ENCODE results near the gene ADAM23. TPM values are rescaled to one million over a fixed set of nuclear protein-coding genes. Genes with fewer than 3 reads are reported as not detected.

The ADAM23 gene
- total RNA-seq, 1 donor from 2014 or later = 3.7 TPM

DNA sequence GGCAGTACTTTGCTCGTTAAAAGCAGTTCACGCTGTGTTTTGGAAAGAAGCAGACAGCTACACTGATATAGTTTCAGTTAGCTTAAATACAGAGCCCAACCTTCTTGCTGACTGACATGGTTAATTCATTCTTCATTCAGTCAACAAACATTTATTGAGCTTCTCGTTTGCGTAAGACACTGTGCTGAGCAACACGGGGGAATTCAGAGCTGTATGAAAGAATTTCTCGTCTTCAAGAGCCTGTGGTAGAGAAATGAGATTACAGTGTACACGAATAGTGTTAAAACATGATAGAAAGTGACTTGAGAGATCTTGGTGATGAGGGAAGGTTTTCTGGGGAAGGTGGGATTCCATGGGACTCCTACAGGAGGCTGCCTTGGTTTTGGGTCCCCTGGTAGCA, 44.7 kb downstream of the ADAM23 start:
- Histone ChIP-seq H3K4me1 (ENCODE audit: control insufficient read depth in 3 of 3, insufficient read depth in 3 of 3, low read length in 3 of 3) (no peaks in the 10 kb centered on the region), H3K9ac (ENCODE audit: low read depth in 1 of 3, low read length in 3 of 3) (no peak overlapping the region), H3K27ac (ENCODE audit: low read depth, low read length) (no peak overlapping the region), H3K4me3 (ENCODE audit: low read length in 3 of 3) (no peak overlapping the region), H3K27me3 (ENCODE audit: control insufficient read depth in 3 of 3, insufficient read depth in 3 of 3, low read length in 3 of 3) (no peaks in the 10 kb centered on the region), H3K36me3 (ENCODE audit: control insufficient read depth in 3 of 3, insufficient read depth in 3 of 3, low read length in 3 of 3) (peaks cover 0 to 3% (median 0%) of the 10 kb centered on the region in 3 donors), H3K9me3 (ENCODE audit: control insufficient read depth in 3 of 3, low read length in 3 of 3) (peaks cover 0 to 3% (median 0%) of the 10 kb centered on the region in 3 donors)

DNA sequence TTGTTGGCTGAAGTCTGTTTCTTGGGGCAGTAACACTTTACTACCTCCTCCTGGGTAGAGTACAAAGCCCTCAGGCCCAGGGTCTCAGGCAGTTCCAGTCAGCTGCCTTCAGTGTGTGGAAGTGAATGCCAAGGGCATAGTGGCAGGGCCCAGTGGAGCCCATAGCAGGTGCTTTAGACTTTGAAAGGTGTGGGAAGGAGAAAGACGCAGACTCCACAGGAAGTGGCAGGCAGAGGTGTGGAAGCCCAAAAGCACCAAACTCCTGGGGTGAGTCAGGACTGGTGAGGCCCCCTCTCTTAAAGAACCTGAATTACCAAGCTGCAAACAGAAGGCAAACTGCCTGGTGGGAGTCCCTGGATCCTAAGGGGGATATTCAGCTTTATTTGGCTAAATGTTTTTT, 45.3 kb downstream of the ADAM23 start:
- Histone ChIP-seq H3K36me3 (ENCODE audit: control insufficient read depth in 3 of 3, insufficient read depth in 3 of 3, low read length in 3 of 3) (peaks cover 0 to 3% (median 0%) of the 10 kb centered on the region in 3 donors), H3K4me1 (ENCODE audit: control insufficient read depth in 3 of 3, insufficient read depth in 3 of 3, low read length in 3 of 3) (no peaks in the 10 kb centered on the region), H3K4me3 (ENCODE audit: low read length in 3 of 3) (no peak overlapping the region), H3K9me3 (ENCODE audit: control insufficient read depth in 3 of 3, low read length in 3 of 3) (peaks cover 0 to 3% (median 0%) of the 10 kb centered on the region in 3 donors), H3K9ac (ENCODE audit: low read depth in 1 of 3, low read length in 3 of 3) (no peak overlapping the region), H3K27ac (ENCODE audit: low read depth, low read length) (no peak overlapping the region), H3K27me3 (ENCODE audit: control insufficient read depth in 3 of 3, insufficient read depth in 3 of 3, low read length in 3 of 3) (no peaks in the 10 kb centered on the region)

DNA sequence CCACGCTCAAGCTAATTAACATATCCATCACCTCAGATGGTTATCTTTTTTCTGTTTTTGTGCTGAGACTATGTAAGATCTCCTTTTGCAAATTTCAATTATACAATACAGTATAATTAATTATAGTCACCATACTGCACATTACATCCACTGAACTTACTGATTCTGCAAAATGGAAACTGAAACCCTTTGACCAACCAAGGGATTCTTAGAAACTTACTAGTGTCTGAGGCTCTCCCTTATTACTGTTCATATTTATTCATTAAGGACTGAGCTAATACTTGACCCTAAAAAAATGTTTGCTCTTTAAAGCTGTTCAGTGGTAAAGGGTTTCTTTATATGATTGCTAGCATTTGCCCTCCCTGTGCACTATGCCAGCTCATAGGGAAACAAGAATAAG, 50.7 kb downstream of the ADAM23 start:
- no peaks in the 10 kb centered on the region for H3K4me1 ChIP-seq (ENCODE audit: control insufficient read depth in 3 of 3, insufficient read depth in 3 of 3, low read length in 3 of 3)
- no peaks in the 10 kb centered on the region for H3K27me3 ChIP-seq (ENCODE audit: control insufficient read depth in 3 of 3, insufficient read depth in 3 of 3, low read length in 3 of 3)
- no peak overlapping the region for H3K4me3 ChIP-seq (ENCODE audit: low read length in 3 of 3)
- peaks cover 0 to 3% (median 0%) of the 10 kb centered on the region in 3 donors for H3K9me3 ChIP-seq (ENCODE audit: control insufficient read depth in 3 of 3, low read length in 3 of 3)
- peaks cover 0 to 3% (median 0%) of the 10 kb centered on the region in 3 donors for H3K36me3 ChIP-seq (ENCODE audit: control insufficient read depth in 3 of 3, insufficient read depth in 3 of 3, low read length in 3 of 3)
- H3K9ac ChIP-seq (ENCODE audit: low read depth in 1 of 3, low read length in 3 of 3) = no peak overlapping the region
- no peak overlapping the region for H3K27ac ChIP-seq (ENCODE audit: low read depth, low read length)

DNA sequence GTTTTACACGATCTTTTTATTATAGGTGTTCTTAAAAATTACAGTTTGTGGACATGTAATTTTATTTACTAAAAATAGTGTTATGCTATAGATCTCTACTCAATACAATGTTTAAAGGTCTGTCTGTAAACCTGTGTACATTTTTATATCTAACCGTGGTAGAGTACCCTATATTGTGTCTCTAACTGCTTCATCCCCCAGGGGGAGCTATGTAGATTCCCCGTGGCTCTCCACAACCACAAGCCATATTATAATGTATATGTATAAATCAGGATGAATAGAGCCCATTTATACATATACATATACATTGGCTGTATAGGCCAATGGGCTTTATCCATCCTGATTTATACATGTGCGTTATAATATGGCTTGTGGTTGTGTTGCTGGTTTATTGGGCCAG, 59.4 kb downstream of the ADAM23 start:
- no peak overlapping the region for H3K4me3 ChIP-seq (ENCODE audit: low read length in 3 of 3)
- H3K27me3 ChIP-seq (ENCODE audit: control insufficient read depth in 3 of 3, insufficient read depth in 3 of 3, low read length in 3 of 3) = no peaks in the 10 kb centered on the region
- no peaks in the 10 kb centered on the region for H3K4me1 ChIP-seq (ENCODE audit: control insufficient read depth in 3 of 3, insufficient read depth in 3 of 3, low read length in 3 of 3)
- no peak overlapping the region for H3K27ac ChIP-seq (ENCODE audit: low read depth, low read length)
- no peaks in the 10 kb centered on the region for H3K9me3 ChIP-seq (ENCODE audit: control insufficient read depth in 3 of 3, low read length in 3 of 3)
- no peaks in the 10 kb centered on the region for H3K36me3 ChIP-seq (ENCODE audit: control insufficient read depth in 3 of 3, insufficient read depth in 3 of 3, low read length in 3 of 3)
- no peak overlapping the region for H3K9ac ChIP-seq (ENCODE audit: low read depth in 1 of 3, low read length in 3 of 3)

DNA sequence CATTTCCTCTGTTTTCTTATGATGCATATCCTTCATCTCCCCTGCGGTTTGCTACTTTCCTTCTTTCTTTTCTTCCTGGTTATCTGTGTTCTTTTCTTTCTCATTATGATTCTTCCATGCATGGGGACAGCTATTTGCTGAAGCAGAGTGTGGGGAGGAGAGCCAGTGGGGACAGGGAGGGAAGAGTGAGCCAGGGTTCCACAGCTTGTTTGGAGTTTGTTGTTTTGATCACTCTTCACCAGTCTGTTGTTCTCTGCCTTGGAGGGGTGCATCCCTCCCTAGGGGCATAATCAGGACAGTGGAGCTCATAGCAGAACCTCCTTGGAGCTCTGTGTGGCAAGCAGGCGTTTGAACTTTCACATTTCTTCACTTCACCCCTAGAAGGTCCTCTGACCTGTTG, 68.0 kb downstream of the ADAM23 start:
- Histone ChIP-seq H3K27me3 (ENCODE audit: control insufficient read depth in 3 of 3, insufficient read depth in 3 of 3, low read length in 3 of 3) (no peaks in the 10 kb centered on the region), H3K9ac (ENCODE audit: low read depth in 1 of 3, low read length in 3 of 3) (no peak overlapping the region), H3K9me3 (ENCODE audit: control insufficient read depth in 3 of 3, low read length in 3 of 3) (no peaks in the 10 kb centered on the region), H3K4me1 (ENCODE audit: control insufficient read depth in 3 of 3, insufficient read depth in 3 of 3, low read length in 3 of 3) (no peaks in the 10 kb centered on the region), H3K4me3 (ENCODE audit: low read length in 3 of 3) (no peak overlapping the region), H3K27ac (ENCODE audit: low read depth, low read length) (no peak overlapping the region), H3K36me3 (ENCODE audit: control insufficient read depth in 3 of 3, insufficient read depth in 3 of 3, low read length in 3 of 3) (no peaks in the 10 kb centered on the region)

DNA sequence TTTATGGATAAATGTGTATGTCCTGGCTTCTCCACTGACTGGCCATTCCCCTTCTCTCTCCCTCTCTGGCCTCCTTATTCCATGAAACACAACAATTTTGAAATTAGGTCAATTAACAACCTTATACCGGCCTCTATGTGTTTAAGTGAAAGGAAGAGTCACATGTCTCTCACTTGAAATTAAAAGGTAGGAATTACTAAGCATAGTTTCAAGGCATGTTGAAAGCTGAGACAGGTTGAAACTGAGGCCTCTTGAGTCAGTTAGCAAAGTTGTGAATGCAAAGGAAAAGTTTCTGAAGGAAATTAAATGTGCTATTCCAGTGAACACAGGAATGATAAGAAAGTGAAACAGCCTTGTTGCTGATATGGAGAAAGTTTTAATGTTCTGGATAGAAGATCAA, 69.7 kb downstream of the ADAM23 start:
- Histone ChIP-seq H3K36me3 (ENCODE audit: control insufficient read depth in 3 of 3, insufficient read depth in 3 of 3, low read length in 3 of 3) (no peaks in the 10 kb centered on the region), H3K4me1 (ENCODE audit: control insufficient read depth in 3 of 3, insufficient read depth in 3 of 3, low read length in 3 of 3) (no peaks in the 10 kb centered on the region), H3K9me3 (ENCODE audit: control insufficient read depth in 3 of 3, low read length in 3 of 3) (no peaks in the 10 kb centered on the region), H3K27me3 (ENCODE audit: control insufficient read depth in 3 of 3, insufficient read depth in 3 of 3, low read length in 3 of 3) (no peaks in the 10 kb centered on the region), H3K4me3 (ENCODE audit: low read length in 3 of 3) (no peak overlapping the region), H3K27ac (ENCODE audit: low read depth, low read length) (no peak overlapping the region), H3K9ac (ENCODE audit: low read depth in 1 of 3, low read length in 3 of 3) (no peak overlapping the region)

DNA sequence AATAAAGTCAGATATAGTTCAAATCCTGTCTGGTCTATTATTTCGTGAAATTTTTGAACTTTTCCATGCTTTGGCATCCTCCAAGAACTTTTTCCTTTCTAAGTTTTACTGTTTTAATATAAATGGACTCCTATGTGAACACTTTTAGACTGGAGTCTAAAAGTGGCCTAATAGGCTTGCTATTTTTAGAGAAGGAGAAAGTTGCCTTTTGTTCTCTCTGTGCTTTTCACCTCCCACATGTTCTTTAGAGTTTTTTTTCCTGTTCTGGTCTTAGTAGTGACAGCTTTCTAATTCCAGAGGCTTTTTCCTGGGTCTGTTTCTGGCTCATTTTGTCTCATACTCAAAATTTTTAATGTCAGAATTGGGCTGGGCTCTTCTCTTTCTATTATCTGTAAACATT, 72.2 kb downstream of the ADAM23 start:
- Histone ChIP-seq H3K9ac (ENCODE audit: low read depth in 1 of 3, low read length in 3 of 3) (no peak overlapping the region), H3K36me3 (ENCODE audit: control insufficient read depth in 3 of 3, insufficient read depth in 3 of 3, low read length in 3 of 3) (no peaks in the 10 kb centered on the region), H3K27me3 (ENCODE audit: control insufficient read depth in 3 of 3, insufficient read depth in 3 of 3, low read length in 3 of 3) (no peaks in the 10 kb centered on the region), H3K27ac (ENCODE audit: low read depth, low read length) (no peak overlapping the region), H3K4me1 (ENCODE audit: control insufficient read depth in 3 of 3, insufficient read depth in 3 of 3, low read length in 3 of 3) (no peaks in the 10 kb centered on the region), H3K9me3 (ENCODE audit: control insufficient read depth in 3 of 3, low read length in 3 of 3) (no peaks in the 10 kb centered on the region), H3K4me3 (ENCODE audit: low read length in 3 of 3) (no peak overlapping the region)

DNA sequence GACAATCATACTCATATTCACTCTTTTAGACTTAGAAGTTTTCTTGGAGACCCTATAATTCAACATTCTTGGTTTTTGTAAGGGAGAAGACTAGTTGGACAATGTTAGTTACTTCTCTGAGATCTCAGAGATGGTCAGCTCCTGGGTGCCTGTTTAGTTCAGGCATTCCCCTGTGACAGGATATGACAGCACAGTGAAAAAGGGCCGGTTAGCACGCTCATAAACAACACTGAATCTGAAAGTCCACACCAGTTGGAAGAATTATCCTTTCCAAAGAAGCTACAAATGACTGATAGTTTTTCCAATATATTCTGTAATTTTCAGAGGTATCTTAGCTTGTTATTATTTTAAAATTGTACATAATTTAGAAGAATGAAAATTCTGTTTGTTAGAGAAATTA, 75.7 kb downstream of the ADAM23 start:
- Histone ChIP-seq H3K4me1 (ENCODE audit: control insufficient read depth in 3 of 3, insufficient read depth in 3 of 3, low read length in 3 of 3) (no peaks in the 10 kb centered on the region), H3K36me3 (ENCODE audit: control insufficient read depth in 3 of 3, insufficient read depth in 3 of 3, low read length in 3 of 3) (no peaks in the 10 kb centered on the region), H3K27me3 (ENCODE audit: control insufficient read depth in 3 of 3, insufficient read depth in 3 of 3, low read length in 3 of 3) (no peaks in the 10 kb centered on the region), H3K4me3 (ENCODE audit: low read length in 3 of 3) (no peak overlapping the region), H3K9ac (ENCODE audit: low read depth in 1 of 3, low read length in 3 of 3) (no peak overlapping the region), H3K27ac (ENCODE audit: low read depth, low read length) (no peak overlapping the region), H3K9me3 (ENCODE audit: control insufficient read depth in 3 of 3, low read length in 3 of 3) (no peaks in the 10 kb centered on the region)

DNA sequence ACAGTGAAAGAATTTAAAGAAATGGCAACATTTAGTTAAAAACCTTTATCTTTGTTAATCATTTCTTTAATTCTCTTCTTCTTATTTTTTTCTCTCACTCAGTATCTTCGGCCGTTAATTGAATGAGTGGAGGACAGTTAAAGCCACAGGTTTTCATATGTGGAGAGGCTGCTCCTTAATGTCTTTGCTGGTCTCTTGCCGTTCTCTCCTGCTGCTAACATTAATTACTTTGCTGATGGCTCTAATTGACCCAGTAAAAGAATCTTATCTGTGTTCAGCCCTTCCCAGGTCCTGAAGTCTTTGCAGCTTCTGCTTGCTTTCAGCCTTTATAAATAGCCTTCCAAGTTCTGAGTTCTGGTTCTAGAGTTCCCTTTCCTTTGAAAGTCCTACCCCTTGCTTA, 77.1 kb downstream of the ADAM23 start:
- H3K9me3 ChIP-seq (ENCODE audit: control insufficient read depth in 3 of 3, low read length in 3 of 3) = no peaks in the 10 kb centered on the region
- no peaks in the 10 kb centered on the region for H3K27me3 ChIP-seq (ENCODE audit: control insufficient read depth in 3 of 3, insufficient read depth in 3 of 3, low read length in 3 of 3)
- H3K9ac ChIP-seq (ENCODE audit: low read depth in 1 of 3, low read length in 3 of 3) = no peak overlapping the region
- no peak overlapping the region for H3K4me3 ChIP-seq (ENCODE audit: low read length in 3 of 3)
- no peak overlapping the region for H3K27ac ChIP-seq (ENCODE audit: low read depth, low read length)
- H3K4me1 ChIP-seq (ENCODE audit: control insufficient read depth in 3 of 3, insufficient read depth in 3 of 3, low read length in 3 of 3) = no peaks in the 10 kb centered on the region
- no peaks in the 10 kb centered on the region for H3K36me3 ChIP-seq (ENCODE audit: control insufficient read depth in 3 of 3, insufficient read depth in 3 of 3, low read length in 3 of 3)

DNA sequence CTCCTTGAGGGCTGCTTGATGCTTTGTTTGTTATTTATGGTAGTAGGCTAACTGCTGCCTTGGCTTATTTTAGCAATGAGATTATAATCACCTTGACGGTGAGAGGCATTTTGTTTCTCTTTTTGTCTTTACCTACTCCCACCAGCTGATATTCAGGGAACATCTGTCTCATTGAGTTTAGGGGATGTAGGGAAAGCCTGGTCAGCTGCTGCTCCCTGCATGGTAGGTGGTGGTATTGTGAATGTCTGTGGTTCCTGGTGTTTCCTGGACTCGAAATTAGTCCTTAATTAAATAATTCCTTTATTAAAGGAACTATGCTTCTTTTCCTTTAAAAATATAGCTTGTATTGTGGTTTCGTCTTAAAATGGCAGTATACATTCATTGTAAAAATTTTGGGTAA, 77.8 kb downstream of the ADAM23 start:
- Histone ChIP-seq H3K27ac (ENCODE audit: low read depth, low read length) (no peak overlapping the region), H3K9ac (ENCODE audit: low read depth in 1 of 3, low read length in 3 of 3) (no peak overlapping the region), H3K4me1 (ENCODE audit: control insufficient read depth in 3 of 3, insufficient read depth in 3 of 3, low read length in 3 of 3) (no peaks in the 10 kb centered on the region), H3K4me3 (ENCODE audit: low read length in 3 of 3) (no peak overlapping the region), H3K36me3 (ENCODE audit: control insufficient read depth in 3 of 3, insufficient read depth in 3 of 3, low read length in 3 of 3) (no peaks in the 10 kb centered on the region), H3K9me3 (ENCODE audit: control insufficient read depth in 3 of 3, low read length in 3 of 3) (no peaks in the 10 kb centered on the region), H3K27me3 (ENCODE audit: control insufficient read depth in 3 of 3, insufficient read depth in 3 of 3, low read length in 3 of 3) (no peaks in the 10 kb centered on the region)

DNA sequence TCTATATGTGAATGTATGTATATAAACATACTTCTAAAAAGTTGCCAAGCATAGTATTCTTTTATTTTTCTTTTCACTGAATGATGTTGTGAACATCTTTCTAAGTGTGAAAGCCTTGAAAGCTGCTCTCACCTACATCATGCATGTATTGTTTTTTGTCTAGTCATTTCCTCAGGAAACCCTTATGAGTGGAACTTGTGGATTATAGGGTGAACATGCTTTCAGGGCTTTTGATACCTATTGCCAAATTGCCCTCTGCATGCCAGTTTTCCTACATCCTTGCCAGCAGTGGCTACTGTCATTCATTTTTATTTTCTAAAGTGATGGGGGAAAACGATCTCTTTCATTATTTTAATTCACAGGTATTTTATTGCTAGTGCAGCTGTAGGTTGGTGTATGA, 78.3 kb downstream of the ADAM23 start:
- no peaks in the 10 kb centered on the region for H3K27me3 ChIP-seq (ENCODE audit: control insufficient read depth in 3 of 3, insufficient read depth in 3 of 3, low read length in 3 of 3)
- no peaks in the 10 kb centered on the region for H3K4me1 ChIP-seq (ENCODE audit: control insufficient read depth in 3 of 3, insufficient read depth in 3 of 3, low read length in 3 of 3)
- no peaks in the 10 kb centered on the region for H3K36me3 ChIP-seq (ENCODE audit: control insufficient read depth in 3 of 3, insufficient read depth in 3 of 3, low read length in 3 of 3)
- H3K9me3 ChIP-seq (ENCODE audit: control insufficient read depth in 3 of 3, low read length in 3 of 3) = no peaks in the 10 kb centered on the region
- no peak overlapping the region for H3K9ac ChIP-seq (ENCODE audit: low read depth in 1 of 3, low read length in 3 of 3)
- H3K27ac ChIP-seq (ENCODE audit: low read depth, low read length) = no peak overlapping the region
- H3K4me3 ChIP-seq (ENCODE audit: low read length in 3 of 3) = no peak overlapping the region

Data from skeletal muscle tissue (tissue), 4 donors.